Measurements from ENCODE around the gene RAPSN.
A peak's percentile ranks its signal among the peaks of the same experiment; 100 is the strongest.

Gene RAPSN

DNA sequence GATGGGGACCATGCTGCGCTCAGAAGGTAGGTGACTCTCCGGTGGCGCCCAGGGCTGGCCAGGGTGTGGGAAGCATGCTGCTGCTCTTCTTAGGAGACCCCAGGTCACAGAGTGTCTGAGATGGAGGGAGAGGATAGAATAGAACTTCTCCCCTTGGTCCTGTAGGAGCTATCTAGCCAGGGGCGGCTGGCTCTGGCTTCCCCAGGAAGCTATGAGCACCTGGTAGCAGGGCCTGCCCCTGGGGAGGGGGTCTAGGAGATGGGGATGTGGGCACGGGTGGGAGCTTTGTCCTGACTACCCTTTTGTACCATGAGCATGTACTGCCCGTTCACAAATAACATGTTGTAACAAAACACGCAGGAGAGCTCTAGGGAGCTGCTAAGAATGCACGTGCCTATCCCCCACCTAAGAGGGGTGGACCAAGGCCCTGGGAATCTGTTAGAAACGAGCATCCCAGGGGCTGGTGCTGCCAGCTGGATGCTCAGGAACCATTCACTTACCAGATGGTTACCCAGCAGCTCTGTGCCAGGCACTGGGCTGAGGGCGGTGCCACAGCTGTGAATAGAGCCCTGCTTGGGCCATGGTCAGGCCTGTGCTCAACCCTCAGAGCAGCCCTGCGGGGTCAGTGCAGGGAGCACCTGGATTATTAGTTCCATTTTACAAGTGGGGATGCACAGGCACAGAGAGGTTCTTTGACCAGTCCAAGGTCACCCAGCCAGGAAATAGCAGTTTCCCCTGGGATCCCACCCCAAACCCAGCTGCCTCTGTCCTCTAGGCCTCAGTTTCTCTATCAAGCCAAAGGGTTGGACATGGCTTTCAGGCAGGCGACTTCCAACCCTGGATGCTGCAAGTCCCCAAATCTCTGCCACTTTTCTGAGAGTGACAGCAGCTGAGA is 38.3 kb downstream of the RAPSN start:
- TF ChIP-seq, protein P1, sequence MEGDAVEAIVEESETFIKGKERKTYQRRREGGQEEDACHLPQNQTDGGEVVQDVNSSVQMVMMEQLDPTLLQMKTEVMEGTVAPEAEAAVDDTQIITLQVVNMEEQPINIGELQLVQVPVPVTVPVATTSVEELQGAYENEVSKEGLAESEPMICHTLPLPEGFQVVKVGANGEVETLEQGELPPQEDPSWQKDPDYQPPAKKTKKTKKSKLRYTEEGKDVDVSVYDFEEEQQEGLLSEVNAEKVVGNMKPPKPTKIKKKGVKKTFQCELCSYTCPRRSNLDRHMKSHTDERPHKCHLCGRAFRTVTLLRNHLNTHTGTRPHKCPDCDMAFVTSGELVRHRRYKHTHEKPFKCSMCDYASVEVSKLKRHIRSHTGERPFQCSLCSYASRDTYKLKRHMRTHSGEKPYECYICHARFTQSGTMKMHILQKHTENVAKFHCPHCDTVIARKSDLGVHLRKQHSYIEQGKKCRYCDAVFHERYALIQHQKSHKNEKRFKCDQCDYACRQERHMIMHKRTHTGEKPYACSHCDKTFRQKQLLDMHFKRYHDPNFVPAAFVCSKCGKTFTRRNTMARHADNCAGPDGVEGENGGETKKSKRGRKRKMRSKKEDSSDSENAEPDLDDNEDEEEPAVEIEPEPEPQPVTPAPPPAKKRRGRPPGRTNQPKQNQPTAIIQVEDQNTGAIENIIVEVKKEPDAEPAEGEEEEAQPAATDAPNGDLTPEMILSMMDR (IDR thresholded peaks at IDR 0.05; ENCODE audit: low read depth, low read length, missing control alignments) = no peak
- no peak for DNase-seq (ENCODE audit: extremely low read depth, low read depth)
- H3K4me3 ChIP-seq (replicated peaks; ENCODE audit: low read depth, low read length) = peak overlapping the region; percentile 75

GRCh38 chr11:47409440-47410369 is 39.2 kb downstream of the RAPSN start:
- H3K4me3 ChIP-seq (replicated peaks; ENCODE audit: low read depth, low read length) = peak overlapping the region; percentile 75
- TF ChIP-seq, protein P1 (IDR thresholded peaks at IDR 0.05; ENCODE audit: low read depth, low read length, missing control alignments) = no peak
- DNase-seq (ENCODE audit: extremely low read depth, low read depth) = no peak

DNA sequence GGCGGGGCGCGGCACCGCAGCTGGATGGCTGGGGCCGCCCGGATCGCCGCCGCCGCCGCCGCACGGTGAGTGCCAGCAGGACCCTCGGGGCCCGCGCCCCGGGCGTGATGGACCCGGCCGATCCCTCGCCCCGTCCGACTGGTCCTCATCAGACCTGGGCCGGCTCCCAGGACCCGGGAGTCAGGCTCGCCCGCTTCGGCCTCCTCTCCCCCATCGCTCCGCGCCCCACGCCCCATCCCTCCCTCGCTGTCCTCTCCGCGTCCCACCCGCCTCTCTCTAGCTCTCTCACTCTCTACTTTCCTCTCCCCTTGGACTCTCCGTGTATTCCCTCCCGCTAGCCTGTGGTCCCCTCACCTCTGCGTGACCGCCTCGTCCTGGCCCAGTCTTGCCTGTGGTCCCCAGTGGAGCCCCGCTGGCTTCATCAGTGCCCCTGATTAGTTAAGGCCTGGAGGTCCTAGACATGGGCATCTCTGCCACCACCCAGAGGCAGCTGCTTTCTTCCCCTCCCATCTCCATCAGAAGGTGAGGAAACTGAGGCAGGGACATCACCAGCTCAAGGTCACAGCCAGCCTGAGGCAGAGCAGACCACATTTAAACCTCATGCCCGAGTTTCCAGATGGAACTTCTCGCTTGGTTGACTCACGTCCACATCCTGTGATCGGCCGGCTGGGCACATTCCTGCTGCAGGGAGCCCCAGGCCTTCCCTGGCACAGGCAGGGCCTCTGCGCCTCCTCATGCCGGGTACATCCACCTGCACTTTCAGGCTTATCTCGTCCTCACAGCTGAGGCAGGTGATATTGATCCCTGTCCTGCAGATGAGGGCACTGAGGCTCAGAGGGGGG is 40.1 kb downstream of the RAPSN start:
- peak; percentile 59 for DNase-seq (ENCODE audit: extremely low read depth, low read depth)
- TF ChIP-seq, protein P1 (IDR thresholded peaks at IDR 0.05; ENCODE audit: low read depth, low read length, missing control alignments) = no peak
- H3K4me3 ChIP-seq (replicated peaks; ENCODE audit: low read depth, low read length) = peak overlapping the region; percentile 75

GRCh38 chr11:47407746-47408590 is 41.0 kb downstream of the RAPSN start, which contains the start of gene SLC39A13:
Gene SLC39A13 (plus strand): TSS chr11:47408590. CDS start chr11:47410095, 1,505 bp downstream.
- peak; percentile 81 for DNase-seq (ENCODE audit: extremely low read depth, low read depth)
- peak within 1 kb of the TSS; percentile 75 for H3K4me3 ChIP-seq (replicated peaks; ENCODE audit: low read depth, low read length)
- TF ChIP-seq, protein P1 (IDR thresholded peaks at IDR 0.05; ENCODE audit: low read depth, low read length, missing control alignments) = peak; percentile 70

- no peak for DNase-seq (ENCODE audit: extremely low read depth, low read depth)
- peak overlapping the region; percentile 50 for H3K4me3 ChIP-seq (replicated peaks; ENCODE audit: low read depth, low read length)
- TF ChIP-seq, protein P1 (IDR thresholded peaks at IDR 0.05; ENCODE audit: low read depth, low read length, missing control alignments) = no peak
These were observed 41.8 kb downstream of the RAPSN start for GRCh38 chr11:47406896-47407745.

All from HFF-Myc (cell line).